Endothelial cell (in vitro differentiated cells): Measurements from ENCODE around the gene MRPL54. TPM values are rescaled to one million over a fixed set of nuclear protein-coding genes. Genes with fewer than 3 reads are reported as not detected.
A peak's percentile ranks its signal among the peaks of the same experiment; 100 is the strongest.

Experiments
- DNase-seq: peaks from one replicate; pipeline ENCODE4 v3.0.0; 2021; ENCODE audit warnings: low spot score
- H3K27ac Mint-ChIP-seq: one replicate; pipeline ENCODE4 v1.8.0; 2021; ENCODE audit warnings: mixed read lengths, inconsistent platforms; ENCODE audit not compliant: unreplicated experiment
- H3K27me3 Mint-ChIP-seq: one replicate; pipeline ENCODE4 v1.8.0; 2021; ENCODE audit warnings: mild to moderate bottlenecking, moderate library complexity, mixed read lengths, inconsistent platforms; ENCODE audit not compliant: unreplicated experiment
- H3K36me3 Mint-ChIP-seq: one replicate; pipeline ENCODE4 v1.8.0; 2021; ENCODE audit warnings: mild to moderate bottlenecking, low read depth, mixed read lengths, inconsistent platforms; ENCODE audit not compliant: unreplicated experiment
- H3K4me1 Mint-ChIP-seq: one replicate; pipeline ENCODE4 v1.8.0; 2021; ENCODE audit warnings: mild to moderate bottlenecking, mixed read lengths, inconsistent platforms; ENCODE audit not compliant: unreplicated experiment
- H3K4me3 Mint-ChIP-seq: one replicate; pipeline ENCODE4 v1.8.0; 2021; ENCODE audit warnings: mild to moderate bottlenecking, mixed read lengths, inconsistent platforms; ENCODE audit not compliant: unreplicated experiment
- H3K9me3 Mint-ChIP-seq: one replicate; pipeline ENCODE4 v1.8.0; 2021; ENCODE audit warnings: mixed read lengths, inconsistent platforms; ENCODE audit not compliant: unreplicated experiment
- total RNA-seq: library from RNA; stranded (reverse); fragmentation: NEBNext Ultra II Directional; extraction: Animal tissue kit (Norgen Biotek cat#: 25700); gene quantifications from one replicate; pipeline ENCODE4 v1.2.1, GENCODE V29; 2021; ENCODE audit not compliant: unreplicated experiment
- TF ChIP-seq, protein P1 (sequence below): fragments of 200-600 bp; sonication (generic); IDR thresholded peaks from one replicate; pipeline ENCODE4 v1.5.0; 2021; ENCODE audit warnings: antibody characterized with exemption; ENCODE audit not compliant: unreplicated experiment

MRPL54 gene
- total RNA-seq, 1 donor from 2014 or later: 26.7 TPM

DNA sequence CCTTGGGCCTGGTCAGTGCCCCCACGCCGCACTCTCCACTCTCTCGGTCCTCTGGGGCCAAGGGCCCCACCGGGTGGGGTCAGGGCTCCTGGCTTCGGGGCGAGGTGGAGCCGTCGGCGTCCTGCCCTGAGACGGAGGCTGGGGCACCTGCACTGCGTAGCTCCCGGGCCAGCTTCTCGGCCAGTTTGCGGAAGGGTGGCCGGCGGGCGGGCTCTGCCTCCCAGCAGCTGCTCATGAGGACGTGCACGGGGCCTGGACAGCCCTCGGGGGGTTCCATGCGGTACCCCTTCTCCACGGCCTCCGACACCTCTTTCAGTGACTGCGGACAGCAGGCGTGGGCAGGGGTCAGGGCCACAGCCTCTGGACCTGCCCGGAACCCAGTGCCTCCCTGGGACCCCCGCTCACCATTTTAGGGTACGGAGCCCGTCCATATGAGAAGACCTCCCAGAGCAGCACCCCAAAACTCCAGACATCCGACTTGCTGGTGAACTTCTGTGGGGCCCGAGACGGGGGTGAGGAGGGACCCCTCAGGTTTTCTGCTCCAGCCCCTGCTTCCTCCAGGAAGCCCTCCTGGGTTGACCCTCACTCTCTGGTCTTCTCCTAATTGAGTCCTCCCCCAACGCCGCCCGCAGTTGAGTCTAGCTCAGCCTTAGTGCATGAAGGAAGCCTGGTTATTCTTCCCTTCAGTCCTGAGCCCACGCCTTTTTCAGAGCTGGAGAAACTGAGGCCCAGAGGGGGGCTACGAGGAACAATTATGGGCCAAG, 15.8 kb downstream of the MRPL54 start:
- Mint-ChIP-seq H3K9me3 (peaks cover 11% of the 10 kb centered on the region), H3K27ac (no peak overlapping the region), H3K36me3 (peaks cover 21% of the 10 kb centered on the region), H3K4me3 (no peak overlapping the region), H3K4me1 (peaks cover 4% of the 10 kb centered on the region), H3K27me3 (peaks cover 18% of the 10 kb centered on the region)
- DNase-seq: no peak
- TF ChIP-seq, protein P1, sequence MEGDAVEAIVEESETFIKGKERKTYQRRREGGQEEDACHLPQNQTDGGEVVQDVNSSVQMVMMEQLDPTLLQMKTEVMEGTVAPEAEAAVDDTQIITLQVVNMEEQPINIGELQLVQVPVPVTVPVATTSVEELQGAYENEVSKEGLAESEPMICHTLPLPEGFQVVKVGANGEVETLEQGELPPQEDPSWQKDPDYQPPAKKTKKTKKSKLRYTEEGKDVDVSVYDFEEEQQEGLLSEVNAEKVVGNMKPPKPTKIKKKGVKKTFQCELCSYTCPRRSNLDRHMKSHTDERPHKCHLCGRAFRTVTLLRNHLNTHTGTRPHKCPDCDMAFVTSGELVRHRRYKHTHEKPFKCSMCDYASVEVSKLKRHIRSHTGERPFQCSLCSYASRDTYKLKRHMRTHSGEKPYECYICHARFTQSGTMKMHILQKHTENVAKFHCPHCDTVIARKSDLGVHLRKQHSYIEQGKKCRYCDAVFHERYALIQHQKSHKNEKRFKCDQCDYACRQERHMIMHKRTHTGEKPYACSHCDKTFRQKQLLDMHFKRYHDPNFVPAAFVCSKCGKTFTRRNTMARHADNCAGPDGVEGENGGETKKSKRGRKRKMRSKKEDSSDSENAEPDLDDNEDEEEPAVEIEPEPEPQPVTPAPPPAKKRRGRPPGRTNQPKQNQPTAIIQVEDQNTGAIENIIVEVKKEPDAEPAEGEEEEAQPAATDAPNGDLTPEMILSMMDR: no peak

DNA sequence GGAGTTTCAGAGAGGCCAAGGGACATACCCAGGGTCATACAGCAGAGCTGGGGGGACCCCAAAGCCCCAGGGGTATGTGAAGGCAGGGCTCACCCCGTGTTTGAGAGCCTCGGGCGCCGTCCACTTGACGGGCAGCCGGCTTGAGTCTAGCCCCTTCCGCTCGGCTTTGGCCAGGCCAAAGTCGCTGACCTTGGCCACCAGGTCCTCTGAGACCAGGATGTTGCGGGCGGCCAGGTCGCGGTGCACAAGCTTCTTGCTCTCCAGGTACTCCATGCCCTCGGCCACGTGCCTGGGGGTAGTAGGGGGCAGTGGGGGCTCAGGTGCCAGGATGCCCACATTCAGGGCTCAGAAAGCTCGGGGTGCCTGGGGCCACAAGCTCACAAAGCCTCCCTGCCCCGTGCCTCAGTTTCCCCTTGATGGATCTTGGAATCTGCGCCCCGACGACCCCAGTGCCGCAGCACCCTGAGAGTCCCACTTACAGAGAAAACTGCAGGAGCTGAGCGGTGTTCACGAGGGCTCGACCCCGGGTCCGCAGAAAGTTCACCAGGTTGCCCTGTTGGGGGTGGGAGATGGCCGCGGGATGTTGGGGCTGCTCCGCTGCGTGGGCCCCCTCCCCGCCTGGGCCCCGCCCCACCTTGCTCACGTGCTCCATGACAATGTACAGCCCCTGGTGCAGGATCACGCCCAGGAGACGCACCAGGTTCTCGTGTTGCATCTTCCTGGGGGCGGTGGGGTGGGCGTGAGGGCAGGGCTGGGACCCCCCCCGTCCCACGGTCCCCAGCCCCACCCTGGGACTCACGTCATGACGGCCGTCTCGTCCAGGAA, 16.6 kb downstream of the MRPL54 start:
- peaks cover 12% of the 10 kb centered on the region for H3K27me3 Mint-ChIP-seq
- no peak overlapping the region for H3K27ac Mint-ChIP-seq
- H3K36me3 Mint-ChIP-seq: peaks cover 21% of the 10 kb centered on the region
- no peak for DNase-seq
- H3K9me3 Mint-ChIP-seq: peaks cover 11% of the 10 kb centered on the region
- H3K4me1 Mint-ChIP-seq: peaks cover 4% of the 10 kb centered on the region
- no peak overlapping the region for H3K4me3 Mint-ChIP-seq
- TF ChIP-seq, protein P1: no peak

DNA sequence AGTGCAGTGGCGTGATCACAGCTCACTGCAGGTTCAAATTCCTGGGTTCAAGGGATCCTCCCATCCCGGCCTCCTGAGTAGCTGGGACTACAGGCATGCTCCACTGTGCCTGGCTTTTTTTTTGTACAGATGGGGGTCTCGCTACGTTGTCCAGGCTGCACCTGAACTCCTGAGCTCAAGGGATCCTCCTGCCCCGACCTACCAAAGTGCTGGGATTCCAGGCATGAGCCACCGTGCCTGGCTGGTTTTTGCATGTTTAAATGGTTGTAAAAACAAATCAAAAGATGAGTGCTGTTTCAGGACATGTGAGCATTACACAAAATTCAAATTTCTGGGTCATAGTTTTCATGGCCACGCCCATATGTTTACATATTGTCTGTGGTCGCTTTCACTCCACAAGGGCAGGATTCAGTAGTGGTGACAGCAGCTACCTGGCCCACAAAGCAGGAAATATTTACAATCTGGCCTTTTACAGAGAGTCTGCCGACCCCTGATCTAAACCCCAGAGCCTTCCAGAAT, 18.4 kb downstream of the MRPL54 start:
- Mint-ChIP-seq H3K36me3 (peaks cover 21% of the 10 kb centered on the region), H3K9me3 (peaks cover 11% of the 10 kb centered on the region), H3K27me3 (peaks cover 14% of the 10 kb centered on the region), H3K4me3 (no peak overlapping the region), H3K4me1 (peaks cover 7% of the 10 kb centered on the region), H3K27ac (no peak overlapping the region)
- no peak for DNase-seq
- TF ChIP-seq, protein P1: no peak

DNA sequence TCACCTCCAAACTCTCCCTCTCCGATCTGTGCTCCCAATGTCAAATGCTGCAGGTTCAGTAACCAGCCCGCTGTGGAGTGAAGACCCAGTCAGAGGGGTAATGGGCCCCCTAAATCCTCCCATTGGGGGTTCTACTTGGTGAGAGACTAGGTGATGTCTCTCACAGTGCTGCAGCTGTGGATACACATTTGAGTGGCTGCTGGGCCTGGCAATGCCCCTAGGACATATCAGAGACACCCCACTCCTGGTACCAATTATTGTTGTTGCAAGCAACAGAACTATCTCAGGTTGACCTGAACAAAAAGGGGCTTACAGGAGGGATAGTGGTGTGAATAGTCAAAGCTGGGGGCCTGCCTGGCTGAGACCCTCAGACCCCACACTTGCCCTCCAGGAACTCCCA, 19.1 kb downstream of the MRPL54 start:
- TF ChIP-seq, protein P1: no peak
- Mint-ChIP-seq H3K27ac (no peak overlapping the region), H3K4me3 (no peak overlapping the region), H3K27me3 (peaks cover 14% of the 10 kb centered on the region), H3K9me3 (peaks cover 11% of the 10 kb centered on the region), H3K36me3 (peaks cover 21% of the 10 kb centered on the region), H3K4me1 (peaks cover 7% of the 10 kb centered on the region)
- no peak for DNase-seq

DNA sequence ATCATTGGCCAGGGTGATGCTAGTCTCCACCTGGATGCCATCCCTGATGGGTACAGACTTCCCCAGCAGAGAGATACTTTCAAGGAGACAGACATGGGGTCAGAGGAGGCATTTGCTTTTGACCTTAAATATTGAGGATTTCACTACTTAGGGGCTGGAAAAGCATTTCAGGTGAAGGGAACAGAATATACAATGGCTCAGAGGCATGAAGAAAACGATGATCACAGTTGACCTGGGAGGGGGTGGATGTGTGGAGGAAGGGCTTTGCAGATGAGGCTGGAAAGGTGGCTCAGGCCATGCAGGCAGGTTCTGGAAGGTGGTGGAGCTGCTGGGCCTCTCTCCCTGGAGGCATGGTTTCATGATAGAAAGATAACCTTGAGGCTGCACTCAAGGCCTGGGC, 19.8 kb downstream of the MRPL54 start:
- TF ChIP-seq, protein P1: no peak
- peaks cover 11% of the 10 kb centered on the region for H3K9me3 Mint-ChIP-seq
- H3K4me3 Mint-ChIP-seq: peak overlapping the region; percentile 73
- DNase-seq: no peak
- peak overlapping the region; percentile 30 for H3K27ac Mint-ChIP-seq
- H3K36me3 Mint-ChIP-seq: peaks cover 17% of the 10 kb centered on the region
- H3K4me1 Mint-ChIP-seq: peaks cover 7% of the 10 kb centered on the region
- peaks cover 14% of the 10 kb centered on the region for H3K27me3 Mint-ChIP-seq
